ENCODE data around the gene KCNMB2. TPM values are rescaled to one million over a fixed set of nuclear protein-coding genes. Genes with fewer than 3 reads are reported as not detected.

The KCNMB2 gene
- total RNA-seq, 1 donor from 2014 or later, result not detected

DNA sequence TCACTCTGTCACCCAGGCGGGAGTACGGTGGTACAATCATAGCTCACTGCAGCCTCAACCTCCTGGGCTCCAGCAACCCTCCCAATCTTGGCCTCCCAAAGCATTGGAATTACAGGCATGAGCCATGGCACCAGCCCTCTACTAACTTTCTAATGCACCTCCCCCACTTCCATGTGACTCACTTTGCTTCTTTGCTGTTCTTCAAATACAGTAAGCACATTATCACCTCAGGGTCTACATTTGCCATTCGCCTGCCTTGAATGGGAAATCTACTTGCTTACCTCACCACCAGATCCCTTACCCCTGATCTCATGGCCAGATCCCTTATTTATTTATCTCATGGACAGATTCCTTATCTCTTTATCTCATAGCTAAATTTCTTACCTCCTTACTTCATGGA, 235.3 kb downstream of the KCNMB2 start:
- Mint-ChIP-seq H3K4me3 (ENCODE audit: low read depth) (no peak overlapping the region), H3K4me1 (ENCODE audit: low read depth) (no peaks in the 10 kb centered on the region), H3K27me3 (ENCODE audit: low read depth) (no peaks in the 10 kb centered on the region), H3K9me3 (peaks cover 5% of the 10 kb centered on the region), H3K27ac (no peak overlapping the region), H3K36me3 (ENCODE audit: low read depth) (no peaks in the 10 kb centered on the region)
- intact Hi-C loops (cut with micrococcal nuclease), result no loop called here
- DNase-seq (ENCODE audit: low spot score), result no peak

DNA sequence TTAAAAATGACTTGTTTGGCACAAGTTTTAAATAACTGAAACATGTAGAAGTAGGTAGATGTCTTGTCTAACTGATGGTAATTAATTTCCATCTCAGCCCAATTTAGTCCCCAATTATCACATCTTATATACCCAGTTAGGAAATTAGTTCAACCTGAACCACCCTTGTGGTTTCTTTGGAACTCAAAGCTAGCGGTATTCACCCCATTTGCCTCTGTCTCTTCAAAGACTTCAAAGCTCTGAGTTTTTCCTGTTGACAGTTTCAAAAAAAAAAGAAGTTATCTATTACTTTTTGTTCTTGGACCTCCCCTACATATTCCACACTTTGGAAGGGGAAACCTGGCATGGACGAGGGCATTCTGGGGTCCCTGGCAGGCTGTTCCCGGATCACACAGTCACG, 236.5 kb downstream of the KCNMB2 start:
- H3K4me1 Mint-ChIP-seq (ENCODE audit: low read depth), result no peaks in the 10 kb centered on the region
- intact Hi-C loops (cut with micrococcal nuclease), result no loop called here
- H3K27ac Mint-ChIP-seq, result no peak overlapping the region
- no peaks in the 10 kb centered on the region for H3K36me3 Mint-ChIP-seq (ENCODE audit: low read depth)
- H3K27me3 Mint-ChIP-seq (ENCODE audit: low read depth), result no peaks in the 10 kb centered on the region
- H3K4me3 Mint-ChIP-seq (ENCODE audit: low read depth), result no peak overlapping the region
- H3K9me3 Mint-ChIP-seq, result peaks cover 5% of the 10 kb centered on the region
- DNase-seq (ENCODE audit: low spot score), result no peak

DNA sequence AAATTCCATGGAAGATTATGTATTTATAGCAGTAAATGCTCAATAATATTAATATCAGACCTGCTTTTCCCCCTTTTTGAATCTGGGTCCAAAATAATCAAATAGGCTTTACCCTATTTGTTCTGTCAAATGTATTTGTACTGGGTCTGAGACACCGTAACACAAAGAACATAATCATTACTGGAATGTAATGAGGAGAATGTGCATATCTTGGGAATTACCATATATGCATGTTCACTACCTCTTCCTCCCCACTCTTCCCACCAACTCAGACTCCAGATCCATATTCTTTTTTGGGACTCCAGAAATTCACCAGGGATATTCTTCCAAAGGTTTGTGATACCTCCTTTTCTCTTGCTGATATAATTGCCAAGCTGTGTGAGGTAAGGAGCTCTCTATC, 237.1 kb downstream of the KCNMB2 start:
- no peak for DNase-seq (ENCODE audit: low spot score)
- Mint-ChIP-seq H3K27ac (no peak overlapping the region), H3K27me3 (ENCODE audit: low read depth) (no peaks in the 10 kb centered on the region), H3K4me3 (ENCODE audit: low read depth) (no peak overlapping the region), H3K36me3 (ENCODE audit: low read depth) (no peaks in the 10 kb centered on the region), H3K4me1 (ENCODE audit: low read depth) (no peaks in the 10 kb centered on the region), H3K9me3 (peaks cover 5% of the 10 kb centered on the region)
- intact Hi-C loops (cut with micrococcal nuclease), result no loop called here

DNA sequence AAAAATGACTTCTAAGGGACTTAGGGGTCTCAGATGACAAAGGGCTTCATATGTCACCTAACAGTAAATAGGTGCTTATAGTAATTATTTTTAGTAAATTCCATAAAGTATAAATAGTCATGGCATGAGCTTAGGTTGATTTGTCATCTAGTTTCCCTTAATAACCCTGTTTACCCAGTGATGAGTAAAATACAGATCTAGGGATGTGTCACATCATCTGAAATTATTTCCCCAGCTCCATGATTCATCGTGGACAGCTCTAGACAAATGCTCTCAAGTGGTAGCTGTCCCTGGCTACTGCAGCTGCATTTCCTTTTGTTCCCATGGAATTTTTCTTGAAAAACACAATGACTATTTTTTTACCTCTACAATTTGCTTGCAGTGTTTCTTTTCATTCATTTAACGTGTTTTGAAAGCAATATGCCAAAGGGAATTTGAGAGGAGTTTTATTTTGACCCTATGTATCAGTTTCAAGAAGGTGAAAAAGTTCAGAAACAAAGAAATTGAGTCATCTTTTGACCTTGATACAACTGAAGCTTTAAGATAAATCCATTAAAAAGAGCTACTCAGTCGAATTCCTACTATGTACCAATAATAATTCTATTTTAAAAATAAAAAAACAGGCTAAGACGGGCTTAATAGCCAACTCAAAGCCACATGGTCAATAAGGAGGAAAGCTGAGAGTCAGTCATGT, 241.6 kb downstream of the KCNMB2 start:
- intact Hi-C loops (cut with micrococcal nuclease), result no loop called here

DNA sequence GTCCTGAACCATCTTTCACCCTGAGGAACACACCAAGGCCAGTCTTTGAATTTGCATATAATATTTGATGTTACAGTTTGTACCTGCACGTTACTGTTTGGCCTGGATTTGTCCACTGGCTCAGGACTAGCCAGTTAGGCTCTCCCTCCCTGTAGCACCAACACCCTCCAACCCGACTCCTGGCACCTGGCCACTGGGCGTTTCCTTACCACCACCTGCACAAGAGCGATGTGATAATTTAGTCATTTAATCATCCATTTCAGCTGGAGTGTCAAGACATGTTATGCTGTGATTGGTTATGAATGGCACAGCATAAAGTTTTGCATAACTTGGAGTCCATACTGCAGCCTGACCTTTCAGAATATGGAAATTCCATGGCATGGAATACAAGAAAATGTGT, 242.4 kb downstream of the KCNMB2 start:
- no peaks in the 10 kb centered on the region for H3K27me3 Mint-ChIP-seq (ENCODE audit: low read depth)
- H3K4me3 Mint-ChIP-seq (ENCODE audit: low read depth), result no peak overlapping the region
- no peak overlapping the region for H3K27ac Mint-ChIP-seq
- H3K4me1 Mint-ChIP-seq (ENCODE audit: low read depth), result no peaks in the 10 kb centered on the region
- no peaks in the 10 kb centered on the region for H3K9me3 Mint-ChIP-seq
- intact Hi-C loops (cut with micrococcal nuclease), result no loop called here
- DNase-seq (ENCODE audit: low spot score), result no peak
- H3K36me3 Mint-ChIP-seq (ENCODE audit: low read depth), result no peaks in the 10 kb centered on the region

More for the DNA sequence above, 241.6 kb downstream of the KCNMB2 start:
- no peak for DNase-seq (ENCODE audit: low spot score)
- no peaks in the 10 kb centered on the region for H3K9me3 Mint-ChIP-seq
- no peak overlapping the region for H3K4me3 Mint-ChIP-seq (ENCODE audit: low read depth)
- no peak overlapping the region for H3K27ac Mint-ChIP-seq
- no peaks in the 10 kb centered on the region for H3K27me3 Mint-ChIP-seq (ENCODE audit: low read depth)
- H3K36me3 Mint-ChIP-seq (ENCODE audit: low read depth), result no peaks in the 10 kb centered on the region
- no peaks in the 10 kb centered on the region for H3K4me1 Mint-ChIP-seq (ENCODE audit: low read depth)

DNA sequence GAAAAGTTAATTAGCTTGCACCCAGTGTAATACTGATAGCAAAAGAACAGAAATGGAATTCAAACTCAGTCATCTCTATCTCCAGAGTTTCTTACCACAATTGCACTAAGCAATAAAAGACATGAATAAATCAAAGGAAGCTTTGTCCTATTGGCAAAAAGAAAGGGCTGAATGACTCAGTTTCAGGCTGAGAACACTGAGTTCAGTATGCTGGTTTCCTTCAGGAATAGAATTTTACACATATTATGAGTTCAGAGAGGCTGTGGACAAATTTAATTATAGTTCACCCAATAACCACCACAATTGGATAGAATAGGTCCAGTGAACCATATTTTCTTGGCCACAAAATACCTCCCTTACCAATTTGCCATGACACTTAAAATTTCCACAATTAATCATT, 249.7 kb downstream of the KCNMB2 start:
- no peak overlapping the region for H3K4me3 Mint-ChIP-seq (ENCODE audit: low read depth)
- no peaks in the 10 kb centered on the region for H3K9me3 Mint-ChIP-seq
- no peaks in the 10 kb centered on the region for H3K36me3 Mint-ChIP-seq (ENCODE audit: low read depth)
- no peak for DNase-seq (ENCODE audit: low spot score)
- no peaks in the 10 kb centered on the region for H3K4me1 Mint-ChIP-seq (ENCODE audit: low read depth)
- no peak overlapping the region for H3K27ac Mint-ChIP-seq
- intact Hi-C loops (cut with micrococcal nuclease), result no loop called here
- H3K27me3 Mint-ChIP-seq (ENCODE audit: low read depth), result no peaks in the 10 kb centered on the region

DNA sequence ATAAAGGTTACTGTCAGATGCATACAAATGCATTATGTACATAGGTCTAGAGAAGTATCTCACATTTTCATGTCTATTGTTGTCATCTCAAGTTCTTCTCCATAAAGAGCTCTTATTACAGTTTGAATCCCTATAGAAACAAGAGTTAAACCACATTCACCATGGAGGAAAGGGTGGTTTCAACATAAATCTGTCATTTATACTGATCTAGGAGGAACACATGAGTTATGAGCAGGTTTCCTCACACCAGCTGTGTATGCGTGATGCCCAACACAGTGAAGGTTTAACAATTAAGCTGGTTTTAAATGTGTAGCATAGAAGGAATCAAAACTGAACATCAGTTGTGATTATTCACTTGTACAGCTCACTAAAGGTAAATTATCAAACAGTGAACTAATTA, 251.7 kb downstream of the KCNMB2 start:
- no peaks in the 10 kb centered on the region for H3K36me3 Mint-ChIP-seq (ENCODE audit: low read depth)
- no peaks in the 10 kb centered on the region for H3K4me1 Mint-ChIP-seq (ENCODE audit: low read depth)
- no peak for DNase-seq (ENCODE audit: low spot score)
- no peak overlapping the region for H3K4me3 Mint-ChIP-seq (ENCODE audit: low read depth)
- H3K27ac Mint-ChIP-seq, result no peak overlapping the region
- H3K27me3 Mint-ChIP-seq (ENCODE audit: low read depth), result no peaks in the 10 kb centered on the region
- no peaks in the 10 kb centered on the region for H3K9me3 Mint-ChIP-seq
- intact Hi-C loops (cut with micrococcal nuclease), result no loop called here

DNA sequence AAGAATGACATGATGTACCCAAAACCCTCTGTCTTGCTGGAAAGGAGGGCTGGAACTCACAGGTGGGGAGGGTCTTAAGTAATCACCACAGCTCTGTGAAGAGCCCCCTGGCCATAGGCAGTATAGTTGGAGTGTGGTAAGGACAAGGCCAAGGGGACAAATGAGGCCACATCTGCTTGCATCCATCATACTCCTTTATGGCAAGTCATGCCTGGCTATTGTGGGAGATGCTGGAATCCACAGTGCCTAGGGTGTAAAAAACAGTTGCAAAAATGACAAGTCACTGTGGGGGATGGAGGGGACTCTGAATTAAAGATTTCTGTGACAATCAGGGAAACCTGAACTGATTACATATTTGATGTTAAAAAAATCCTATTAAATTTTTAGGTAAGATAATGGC, 258.5 kb downstream of the KCNMB2 start:
- no peak for DNase-seq (ENCODE audit: low spot score)
- Mint-ChIP-seq H3K9me3 (no peaks in the 10 kb centered on the region), H3K27me3 (ENCODE audit: low read depth) (no peaks in the 10 kb centered on the region), H3K4me1 (ENCODE audit: low read depth) (no peaks in the 10 kb centered on the region), H3K36me3 (ENCODE audit: low read depth) (no peaks in the 10 kb centered on the region), H3K4me3 (ENCODE audit: low read depth) (no peak overlapping the region), H3K27ac (no peak overlapping the region)
- intact Hi-C loops (cut with micrococcal nuclease), result no loop called here

DNA sequence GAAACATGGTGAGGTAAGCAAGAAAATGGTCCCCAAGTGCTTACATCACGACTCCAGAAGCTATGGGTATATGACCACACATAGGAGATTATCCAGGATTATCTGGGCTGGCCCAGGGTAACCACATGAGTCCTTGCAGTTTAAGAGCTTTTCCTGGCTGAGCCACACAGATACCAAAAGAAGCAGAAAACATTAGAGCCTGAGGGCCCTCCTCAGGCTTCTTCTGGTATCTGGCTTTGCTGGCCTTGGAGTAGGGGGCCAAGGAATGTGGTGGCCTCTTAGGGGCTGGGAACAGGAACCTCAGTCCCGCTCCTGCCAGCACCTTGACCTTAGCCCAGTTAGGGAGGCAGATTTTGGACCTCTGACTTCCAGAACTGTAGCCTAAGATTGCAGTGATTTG, 259.1 kb downstream of the KCNMB2 start:
- DNase-seq (ENCODE audit: low spot score), result no peak

DNA sequence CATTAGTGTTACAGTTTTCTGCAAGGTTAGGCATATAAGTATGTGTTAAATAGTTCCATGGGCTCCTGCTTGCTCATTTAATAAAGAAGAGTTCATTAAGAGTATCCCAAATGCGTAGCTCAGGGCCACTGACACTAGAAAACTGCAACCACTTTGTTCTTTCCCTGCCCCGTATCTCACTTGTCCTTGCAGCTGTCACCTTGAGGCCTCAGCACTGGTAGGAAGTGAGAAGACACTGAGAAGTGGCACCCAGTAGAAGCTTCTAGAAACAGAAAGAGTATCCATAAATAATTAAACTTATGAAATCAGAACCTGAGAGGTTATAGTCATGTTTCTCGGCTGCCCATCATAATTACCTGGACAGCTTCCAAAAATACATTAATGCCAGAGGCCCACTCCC, 266.0 kb downstream of the KCNMB2 start:
- H3K27me3 Mint-ChIP-seq (ENCODE audit: low read depth), result no peaks in the 10 kb centered on the region
- H3K27ac Mint-ChIP-seq, result no peak overlapping the region
- no peaks in the 10 kb centered on the region for H3K36me3 Mint-ChIP-seq (ENCODE audit: low read depth)
- H3K4me3 Mint-ChIP-seq (ENCODE audit: low read depth), result no peak overlapping the region
- DNase-seq (ENCODE audit: low spot score), result no peak
- H3K9me3 Mint-ChIP-seq, result no peaks in the 10 kb centered on the region
- no peaks in the 10 kb centered on the region for H3K4me1 Mint-ChIP-seq (ENCODE audit: low read depth)
- intact Hi-C loops (cut with micrococcal nuclease), result no loop called here

More for the DNA sequence above, 259.1 kb downstream of the KCNMB2 start:
- Mint-ChIP-seq H3K27ac (no peak overlapping the region), H3K36me3 (ENCODE audit: low read depth) (no peaks in the 10 kb centered on the region), H3K4me3 (ENCODE audit: low read depth) (no peak overlapping the region), H3K9me3 (no peaks in the 10 kb centered on the region), H3K27me3 (ENCODE audit: low read depth) (no peaks in the 10 kb centered on the region), H3K4me1 (ENCODE audit: low read depth) (no peaks in the 10 kb centered on the region)
- intact Hi-C loops (cut with micrococcal nuclease), result no loop called here

DNA sequence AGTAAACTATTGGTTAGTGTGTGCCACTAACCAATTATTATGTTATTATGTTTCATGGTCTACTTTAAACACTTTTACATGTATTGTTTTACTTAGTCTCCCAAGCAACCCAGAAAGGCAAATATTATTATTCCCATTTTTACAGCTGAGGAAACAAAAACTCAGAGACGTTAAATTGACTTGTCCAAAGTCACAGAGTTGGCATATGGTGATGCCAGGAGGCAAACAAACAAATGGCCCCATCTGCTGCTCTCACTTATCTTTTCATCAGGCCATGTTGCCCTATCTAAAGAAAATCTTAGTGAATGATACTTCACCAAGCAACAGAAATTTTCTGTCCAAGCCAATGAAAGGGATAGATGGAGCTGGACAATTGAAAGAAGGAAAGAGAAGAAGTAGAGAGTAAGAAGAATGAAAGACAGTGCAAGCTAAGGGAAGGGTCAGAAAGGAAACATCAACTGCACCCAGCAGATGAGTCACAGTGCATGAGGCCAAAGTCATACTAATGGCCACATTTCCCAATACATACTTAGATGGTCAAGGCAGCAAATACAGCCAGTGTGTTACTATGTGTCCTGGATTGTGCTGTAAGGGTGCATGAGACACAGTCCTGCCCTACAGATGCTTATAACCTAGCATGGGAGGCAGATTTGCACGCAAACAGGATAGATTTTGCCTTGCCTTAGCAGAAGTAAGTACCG, 266.9 kb downstream of the KCNMB2 start:
- no peaks in the 10 kb centered on the region for H3K4me1 Mint-ChIP-seq (ENCODE audit: low read depth)
- intact Hi-C loops (cut with micrococcal nuclease), result no loop called here

DNA sequence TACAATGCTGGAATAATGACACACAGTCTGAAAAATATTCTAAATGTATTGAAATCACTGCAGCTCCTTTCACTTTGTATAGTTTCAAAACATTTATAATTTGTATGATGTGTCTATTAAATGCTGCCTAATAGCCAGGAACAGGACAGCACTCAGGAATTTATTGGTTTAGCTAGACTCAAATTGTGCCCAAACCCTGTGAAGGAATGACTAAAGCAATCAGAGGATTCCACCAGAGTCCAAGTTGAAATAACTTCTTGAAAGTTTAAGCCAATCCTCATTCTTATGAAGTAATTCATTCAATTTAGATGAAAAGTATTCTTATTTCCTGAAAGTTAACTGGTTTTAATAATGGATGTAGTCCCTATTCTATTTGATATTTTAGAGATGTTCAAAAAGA, 268.4 kb downstream of the KCNMB2 start:
- Mint-ChIP-seq H3K4me1 (ENCODE audit: low read depth) (no peaks in the 10 kb centered on the region), H3K9me3 (no peaks in the 10 kb centered on the region), H3K27ac (no peak overlapping the region), H3K4me3 (ENCODE audit: low read depth) (no peak overlapping the region), H3K36me3 (ENCODE audit: low read depth) (no peaks in the 10 kb centered on the region), H3K27me3 (ENCODE audit: low read depth) (no peaks in the 10 kb centered on the region)
- intact Hi-C loops (cut with micrococcal nuclease), result no loop called here
- no peak for DNase-seq (ENCODE audit: low spot score)

More for the DNA sequence above, 266.9 kb downstream of the KCNMB2 start:
- Mint-ChIP-seq H3K4me3 (ENCODE audit: low read depth) (no peak overlapping the region), H3K27ac (no peak overlapping the region), H3K27me3 (ENCODE audit: low read depth) (no peaks in the 10 kb centered on the region), H3K9me3 (no peaks in the 10 kb centered on the region), H3K36me3 (ENCODE audit: low read depth) (no peaks in the 10 kb centered on the region)
- no peak for DNase-seq (ENCODE audit: low spot score)

DNA sequence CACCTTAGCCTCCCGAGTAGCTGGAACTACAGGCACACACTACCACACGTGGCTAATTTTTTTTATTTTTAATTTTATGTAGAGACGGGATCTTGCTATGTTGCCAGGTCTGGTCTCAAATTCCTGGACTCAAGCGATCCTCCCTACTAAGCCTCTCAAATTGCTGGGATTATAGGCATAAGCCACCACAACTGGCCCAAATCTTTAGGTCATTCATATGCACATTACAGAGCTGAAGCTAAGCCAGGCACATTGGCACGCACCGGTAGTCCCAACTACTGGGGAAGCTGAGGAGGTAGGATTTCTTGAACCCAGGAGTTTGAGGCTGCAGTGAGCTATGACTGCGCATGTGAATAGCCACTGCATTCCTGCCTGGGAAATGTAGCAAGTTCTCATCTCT, 269.5 kb downstream of the KCNMB2 start:
- Mint-ChIP-seq H3K4me1 (ENCODE audit: low read depth) (no peaks in the 10 kb centered on the region), H3K9me3 (no peaks in the 10 kb centered on the region), H3K27ac (no peak overlapping the region), H3K36me3 (ENCODE audit: low read depth) (no peaks in the 10 kb centered on the region), H3K27me3 (ENCODE audit: low read depth) (no peaks in the 10 kb centered on the region), H3K4me3 (ENCODE audit: low read depth) (no peak overlapping the region)
- intact Hi-C loops (cut with micrococcal nuclease), result no loop called here
- DNase-seq (ENCODE audit: low spot score), result no peak

Data from activated T-helper 2 cell treated with anti-CD3 and anti-CD28 coated beads, Interferon-gamma antibody, Interleukin-2, Interleukin-4, amounts not matched to agents 10 μg/mL and 5 μg/mL and 100 μg/mL, durations not matched to agents 14 hours and 24 hours and 36 hours (primary cell).